C1 segment of cervical spinal cord (tissue), 14 donors: ENCODE measurements around the gene TMEM117.

ENCODE experiments used
- DNase-seq, 14 donors: peaks; one replicate each; lab custom pipeline; 2025; lab: John Stamatoyannopoulos, UW

TMEM117 gene

DNA sequence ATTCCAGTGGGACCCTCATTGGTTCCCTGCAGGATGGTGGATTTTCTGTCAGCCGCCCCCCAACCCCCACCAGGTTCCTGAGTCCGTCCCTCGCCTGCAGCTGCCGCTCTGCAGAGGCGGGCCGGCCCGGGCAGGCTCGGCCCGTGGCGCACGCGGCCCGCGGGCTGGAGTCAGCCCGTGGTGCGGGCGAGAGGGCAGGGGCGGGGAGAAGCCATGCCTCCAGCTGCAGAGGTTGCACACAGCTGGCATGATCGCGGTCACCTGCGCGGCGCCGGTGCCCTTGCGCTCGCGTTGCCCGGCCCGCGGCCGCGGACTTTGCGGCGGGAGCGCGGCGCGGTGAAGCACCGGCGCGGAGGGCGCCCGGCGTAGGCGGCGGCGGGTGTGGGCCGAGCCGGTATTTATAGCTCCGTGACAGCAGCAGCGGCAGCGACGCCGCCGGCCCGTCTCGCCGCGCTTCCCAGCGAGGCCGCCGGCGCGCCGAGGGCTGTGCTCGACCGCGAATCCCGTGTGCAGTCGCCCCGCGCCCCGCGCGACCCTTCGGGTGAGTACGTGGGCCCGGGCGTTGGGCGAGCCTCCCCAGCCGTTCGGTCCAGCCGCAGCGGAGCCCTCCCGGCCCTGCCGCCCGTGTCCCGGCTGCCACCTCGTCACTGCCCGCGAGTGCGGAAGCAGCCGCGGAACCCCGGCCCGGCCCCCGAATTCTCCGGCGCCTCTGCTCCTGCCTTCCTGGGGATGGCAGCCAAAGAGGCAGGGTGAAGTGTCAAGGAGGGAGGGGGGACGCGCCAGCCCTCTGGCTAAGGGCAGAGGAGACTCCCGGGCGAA lies at the start of gene TMEM117:
TSS of gene TMEM117 (plus strand) at position 426 of the 819 bp plus-strand sequence.
- peak; percentile 13 to 77 (median 57) for DNase-seq

DNA sequence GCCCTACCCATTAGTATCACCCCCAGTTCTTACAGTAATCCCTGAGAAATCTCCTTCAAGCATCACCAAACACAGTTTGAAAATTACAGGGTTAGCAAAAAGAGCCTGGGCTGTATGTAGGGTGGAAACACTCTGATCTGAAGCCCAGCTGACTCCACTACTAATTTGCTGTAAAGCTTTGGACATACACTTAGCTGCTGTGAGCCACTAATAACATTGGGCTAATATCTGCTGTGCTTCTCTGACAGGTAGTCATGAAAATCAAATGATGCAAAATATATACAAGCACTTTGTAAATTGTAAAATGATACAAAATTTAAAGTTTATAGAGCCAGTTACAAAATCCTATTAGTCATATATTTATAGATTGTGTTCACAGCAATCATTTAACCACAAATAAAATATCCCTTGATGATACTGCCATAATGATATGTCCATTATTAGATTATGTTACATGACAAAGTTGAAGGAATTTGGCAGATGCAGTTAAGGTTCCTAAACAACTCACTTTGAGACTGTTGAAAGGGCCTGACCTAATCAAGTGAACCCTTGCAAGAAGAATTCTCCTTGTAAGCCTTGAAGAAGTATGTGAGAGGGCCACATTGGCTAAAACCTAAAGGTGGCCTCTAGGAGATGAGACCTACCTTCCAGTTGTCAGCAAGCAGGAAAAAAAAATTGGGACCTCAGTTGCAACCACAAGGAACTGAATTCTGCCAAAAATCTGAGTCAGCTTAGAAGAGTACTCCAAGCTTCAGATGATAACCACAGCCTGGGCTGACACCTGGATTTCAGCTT lies 48.8 kb upstream of the TMEM117 start:
- DNase-seq: no peak

DNA sequence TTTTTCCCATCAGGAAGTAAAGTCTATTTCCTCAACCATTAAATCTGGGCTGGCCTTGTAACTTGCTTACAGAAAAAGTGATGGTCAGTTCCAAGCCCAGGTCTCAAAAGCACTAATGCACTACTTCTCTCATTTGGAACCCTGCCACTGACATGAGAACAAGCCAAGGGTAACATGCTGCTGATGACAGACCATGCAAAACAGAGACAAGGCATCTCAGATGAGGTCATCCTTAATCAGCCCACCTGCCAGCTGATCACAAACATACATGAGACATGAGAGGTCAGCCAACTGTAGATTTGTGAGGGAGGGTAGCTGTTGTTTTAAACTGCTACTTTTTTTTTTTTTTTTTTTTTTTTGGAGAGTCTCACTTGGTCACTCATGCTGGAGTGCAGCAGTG lies 45.9 kb upstream of the TMEM117 start:
- no peak for DNase-seq

DNA sequence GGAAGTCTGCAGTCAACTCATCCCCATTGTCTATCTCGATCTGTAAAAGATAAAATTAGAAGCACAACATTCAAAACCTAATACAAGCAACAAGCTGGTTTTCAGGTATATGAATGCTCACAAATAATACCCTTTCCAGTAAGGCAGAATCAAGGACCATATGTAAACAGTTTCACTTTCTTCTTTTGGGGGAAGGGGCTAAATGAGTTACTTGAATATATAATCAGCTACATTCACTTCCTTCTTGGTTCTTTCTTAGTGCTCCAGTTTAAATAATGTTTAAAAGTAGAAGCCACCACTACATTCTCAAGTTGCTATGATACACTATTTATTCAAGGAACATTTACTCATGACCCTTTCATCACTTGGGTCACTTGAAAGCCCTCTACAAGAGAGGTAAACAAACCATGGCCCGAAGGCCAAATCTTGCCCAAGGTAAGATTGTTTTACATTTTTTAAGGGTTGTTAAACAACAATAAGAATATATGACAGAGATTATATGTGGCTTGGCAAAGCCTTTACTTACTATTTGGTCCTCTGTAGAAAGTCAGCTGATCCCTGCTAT lies 40.1 kb upstream of the TMEM117 start:
- no peak for DNase-seq

DNA sequence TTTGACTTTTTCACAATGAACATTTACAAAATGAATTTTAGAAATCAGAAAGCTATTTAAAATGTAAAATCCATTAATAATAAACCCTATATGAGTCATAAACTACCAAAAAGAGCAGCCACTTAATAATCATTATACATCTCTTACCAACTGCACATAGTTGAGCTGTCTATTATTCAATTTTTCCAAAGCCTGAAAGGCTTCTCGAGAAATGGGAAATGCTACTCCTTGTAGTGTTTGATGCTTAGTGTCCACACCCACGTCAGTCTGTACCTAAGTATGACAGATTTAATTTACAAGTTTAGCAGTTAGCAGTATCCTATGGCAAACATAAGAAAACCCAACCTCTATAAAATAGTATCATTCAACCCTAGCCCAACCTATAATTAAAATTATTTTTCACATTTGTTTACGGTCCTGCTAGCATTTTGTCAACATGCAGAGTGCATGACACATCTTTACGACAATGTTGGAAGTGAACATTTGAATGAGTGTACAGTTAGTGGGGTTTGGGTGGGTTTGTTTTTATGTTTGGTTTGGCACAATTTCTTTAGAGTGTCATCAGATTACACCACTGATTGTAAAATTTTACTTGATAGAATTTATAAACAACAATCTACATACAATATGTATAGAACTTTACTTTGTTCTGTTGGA lies 38.2 kb upstream of the TMEM117 start:
- DNase-seq: no peak

DNA sequence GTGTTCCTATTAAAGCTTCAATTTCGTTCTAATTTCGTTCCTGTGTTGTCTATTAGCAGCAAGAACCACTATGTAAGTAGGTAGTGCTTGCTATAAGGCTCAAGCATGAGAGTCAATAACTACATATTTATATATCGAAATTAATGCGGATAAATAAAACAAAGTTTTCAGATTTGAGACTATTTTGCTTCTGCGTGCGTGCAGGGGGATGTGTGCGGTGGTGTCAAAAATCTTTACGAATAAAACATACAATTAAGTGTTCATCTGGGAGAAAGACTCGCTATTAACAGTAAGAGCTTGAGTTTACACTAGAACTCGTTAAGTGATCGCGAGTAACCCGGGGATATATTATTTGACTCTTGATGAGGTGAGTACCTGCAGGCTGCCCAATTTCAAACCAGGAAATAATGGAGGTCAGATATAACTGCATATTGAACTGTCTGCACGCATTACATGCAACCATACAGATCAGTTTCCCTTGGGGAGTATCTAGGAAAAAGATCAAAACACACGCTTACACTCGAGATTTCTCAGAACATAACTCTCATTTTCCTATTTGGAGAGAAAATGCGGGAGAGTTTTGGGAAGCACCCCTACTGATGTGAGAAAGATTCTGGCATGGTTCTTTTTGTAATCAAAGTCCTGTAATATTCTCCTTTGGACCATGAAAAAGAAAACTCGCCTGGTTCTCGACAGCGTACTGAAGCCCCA lies 30.6 kb upstream of the TMEM117 start:
- DNase-seq: no peak

DNA sequence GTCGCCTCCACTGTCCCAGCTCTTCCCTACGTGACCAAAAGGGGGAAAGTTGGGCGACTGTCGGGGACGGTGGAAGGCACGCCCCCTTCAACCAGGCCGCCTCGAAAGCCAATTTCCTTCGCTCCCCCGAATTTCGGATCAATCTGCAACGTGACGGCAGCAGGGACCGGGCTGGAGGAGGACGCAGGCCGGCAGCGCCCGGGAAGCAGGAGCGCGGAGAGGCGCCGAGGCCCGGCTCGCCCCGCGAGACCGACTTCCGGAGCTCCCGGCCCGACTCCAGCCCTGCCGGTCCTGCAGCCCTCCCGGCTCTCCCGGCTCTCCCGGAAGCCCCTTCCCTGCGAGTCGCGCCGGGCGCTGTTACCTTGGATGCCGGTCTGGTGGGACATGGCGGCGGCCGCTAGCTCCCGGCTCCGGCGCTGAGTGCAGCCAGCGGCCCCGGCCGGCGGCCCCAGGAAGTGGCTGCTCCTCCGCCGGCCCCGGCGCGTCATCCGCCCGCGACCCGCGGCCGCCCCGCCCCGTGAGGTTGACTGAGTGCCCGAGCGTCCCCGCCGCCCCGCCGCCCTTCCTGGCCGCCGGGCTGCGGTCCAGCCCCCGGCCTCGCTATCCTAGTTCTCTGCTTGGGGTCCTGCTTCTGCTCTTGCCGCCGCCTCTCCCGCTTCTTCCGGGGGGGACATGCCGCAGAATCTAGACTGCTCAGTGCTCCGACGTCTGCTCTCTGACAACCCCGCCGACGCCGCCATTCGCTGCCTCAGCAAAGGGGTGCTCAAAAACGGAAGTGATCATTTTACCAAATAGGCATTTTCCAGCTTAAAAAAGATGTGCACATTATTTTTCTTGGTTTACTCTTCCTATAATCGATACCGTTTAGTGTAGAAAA lies 29.8 kb upstream of the TMEM117 start, which contains the start of gene TWF1:
TSS of gene TWF1 (minus strand) at position 458 of the 877 bp plus-strand sequence. CDS start at position 386, 72 bp downstream.
- peak in 13 of 14 donors; percentile 36 to 91 (median 75) for DNase-seq

DNA sequence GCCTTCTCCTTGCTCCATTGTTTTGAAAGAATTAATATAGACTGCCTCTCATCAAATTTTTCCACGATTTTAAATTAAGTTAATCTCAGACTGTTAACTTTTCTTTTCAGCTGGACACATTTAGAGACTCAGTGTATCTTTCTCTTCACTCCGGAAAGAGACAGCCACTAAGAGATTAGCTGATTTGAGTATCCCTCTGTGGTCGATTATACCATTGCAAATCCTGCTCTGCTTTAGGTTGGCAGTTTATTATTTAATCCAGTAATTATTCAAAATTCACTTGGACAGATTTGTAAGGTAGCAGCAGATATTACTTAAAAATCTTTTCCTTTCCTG lies 29.2 kb upstream of the TMEM117 start:
- DNase-seq: peak in 1 of 14 donors; percentile 23

DNA sequence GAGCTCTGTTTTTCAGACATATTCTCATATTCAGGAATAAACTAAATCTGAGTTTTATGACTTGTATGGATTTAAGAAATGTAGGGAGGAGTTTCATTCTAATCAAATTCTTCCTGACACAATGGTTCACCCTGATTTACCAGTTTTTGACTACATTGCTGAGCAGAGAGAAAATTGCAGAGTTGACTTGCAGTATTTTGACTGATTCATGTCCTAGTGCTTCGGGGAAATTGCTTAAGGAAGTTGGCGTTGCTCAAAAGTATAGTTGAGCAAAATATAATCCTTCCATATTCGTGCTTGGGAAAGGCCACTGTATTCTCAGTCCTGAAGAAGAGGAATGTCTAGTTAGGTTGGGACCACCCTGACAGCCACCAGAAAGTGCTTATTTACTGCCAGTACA lies 28.5 kb upstream of the TMEM117 start:
- DNase-seq: peak in 1 of 14 donors; percentile 0

DNA sequence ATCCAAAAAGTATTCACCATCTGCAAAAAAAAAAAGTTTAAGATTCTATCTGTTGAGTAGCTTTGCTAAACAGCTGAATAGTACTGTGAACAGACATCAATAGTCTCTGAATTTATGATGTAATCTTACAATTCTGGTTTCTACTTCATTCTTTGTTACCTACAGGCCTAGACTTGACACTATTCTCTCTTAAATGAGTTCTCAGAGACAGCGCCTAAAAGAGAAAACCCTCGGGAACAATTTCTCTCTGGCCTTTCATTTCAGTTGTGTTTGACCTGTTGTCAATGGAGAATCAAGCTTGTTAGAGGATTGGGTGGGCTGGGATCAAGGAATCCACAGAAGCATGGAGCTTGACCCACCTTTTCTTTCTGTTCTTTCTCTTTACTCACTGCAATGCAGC lies 23.8 kb upstream of the TMEM117 start:
- DNase-seq: no peak

DNA sequence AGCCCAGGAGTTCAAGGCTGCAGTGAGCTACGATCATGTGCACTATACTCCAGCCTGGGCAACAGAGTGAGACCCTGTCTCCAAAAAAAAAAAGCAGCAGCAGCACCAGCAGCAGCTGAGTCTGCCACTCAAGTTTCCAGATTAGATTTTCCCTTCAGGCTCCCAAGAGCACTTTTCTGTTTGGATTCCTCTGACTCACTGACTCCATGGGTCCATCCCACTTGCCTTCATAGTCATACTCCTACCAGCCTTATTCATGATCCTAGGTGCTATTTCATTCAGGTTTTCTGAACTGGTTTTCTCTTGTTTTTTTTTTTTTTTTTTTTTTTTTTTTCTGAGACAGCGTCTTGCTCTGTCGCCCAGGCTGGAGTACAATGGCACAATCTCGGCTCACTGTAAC lies 23.0 kb upstream of the TMEM117 start:
- DNase-seq: no peak

DNA sequence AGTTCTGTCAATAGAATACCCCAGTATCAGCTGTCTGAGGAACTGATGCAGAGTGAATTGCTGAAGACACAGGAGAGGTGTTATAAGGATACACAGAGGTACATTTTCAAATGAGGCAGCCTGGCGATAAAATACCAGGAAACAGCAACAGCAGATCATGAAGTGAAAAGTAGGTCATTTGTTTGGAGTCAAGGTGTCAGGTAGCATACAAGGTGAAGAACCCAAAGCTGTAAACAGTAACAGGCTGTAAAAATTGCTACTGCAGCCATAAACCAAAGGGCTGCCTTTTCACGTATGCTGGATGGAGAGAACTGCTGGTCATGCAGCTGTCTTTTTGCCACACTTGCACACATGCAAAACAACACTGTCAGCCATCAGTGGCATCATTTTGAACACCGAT lies 20.5 kb upstream of the TMEM117 start:
- DNase-seq: no peak

DNA sequence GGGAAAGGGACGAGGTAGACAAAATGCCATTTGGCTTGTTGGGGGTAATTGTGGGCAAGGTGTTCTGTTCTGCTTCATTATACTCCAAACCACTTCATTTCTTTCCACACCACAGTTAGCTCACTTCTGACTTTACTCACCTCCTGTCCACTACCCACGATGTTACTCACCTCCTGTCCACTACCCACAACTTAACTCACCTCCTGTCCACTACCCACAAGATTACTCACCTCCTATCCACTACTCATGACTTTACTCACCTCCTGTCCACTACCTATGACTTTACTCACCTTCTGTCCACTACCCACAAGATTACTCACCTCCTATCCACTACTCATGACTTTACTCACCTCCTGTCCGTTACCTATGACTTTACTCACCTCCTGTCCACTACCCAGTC lies 19.7 kb upstream of the TMEM117 start:
- DNase-seq: no peak

DNA sequence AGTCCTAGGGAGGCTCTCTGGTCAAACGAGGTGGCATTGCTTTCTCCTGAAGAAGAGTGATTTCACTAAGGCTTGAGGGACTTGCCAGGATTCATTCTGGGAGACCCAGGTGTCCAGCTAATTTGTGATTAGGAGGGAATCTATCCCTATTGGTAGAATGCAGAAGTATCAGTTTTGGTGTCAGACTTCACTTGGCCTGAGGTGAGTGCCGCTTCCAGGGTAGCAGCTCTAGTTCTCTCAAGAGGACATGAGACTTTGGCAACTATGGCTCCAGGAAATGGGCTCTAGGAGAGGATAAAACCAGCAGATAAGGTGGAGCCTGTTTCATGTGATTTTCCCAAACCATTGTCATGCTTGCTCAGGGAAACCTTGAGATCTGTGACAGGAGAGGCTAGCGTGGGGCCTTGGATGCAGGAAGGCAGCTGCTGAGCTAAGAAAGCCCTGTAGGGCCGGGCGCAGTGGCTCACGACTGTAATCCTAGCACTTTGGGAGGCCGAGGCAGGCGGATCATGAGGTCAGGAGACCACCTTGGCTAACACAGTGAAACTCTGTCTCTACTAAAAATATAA lies 11.6 kb upstream of the TMEM117 start:
- no peak for DNase-seq

DNA sequence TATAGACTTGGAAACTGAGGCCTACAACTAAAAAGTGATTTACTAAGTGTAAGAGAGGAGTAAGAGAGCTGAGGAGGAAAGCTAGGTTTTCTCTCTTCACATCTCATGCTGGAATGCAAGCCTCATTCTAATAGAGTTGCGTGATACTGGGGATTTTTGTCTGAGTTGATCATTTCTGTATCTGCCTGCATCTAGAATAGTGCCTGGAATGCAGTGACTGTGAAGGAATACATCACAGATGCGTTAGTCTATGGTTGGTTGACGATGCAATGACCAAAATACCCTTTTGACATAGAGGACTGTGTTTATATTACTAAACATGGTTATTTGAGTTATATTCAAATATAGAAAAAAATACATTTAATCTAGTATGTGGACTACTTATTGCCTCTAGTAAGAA lies 9.2 kb upstream of the TMEM117 start:
- DNase-seq: no peak

DNA sequence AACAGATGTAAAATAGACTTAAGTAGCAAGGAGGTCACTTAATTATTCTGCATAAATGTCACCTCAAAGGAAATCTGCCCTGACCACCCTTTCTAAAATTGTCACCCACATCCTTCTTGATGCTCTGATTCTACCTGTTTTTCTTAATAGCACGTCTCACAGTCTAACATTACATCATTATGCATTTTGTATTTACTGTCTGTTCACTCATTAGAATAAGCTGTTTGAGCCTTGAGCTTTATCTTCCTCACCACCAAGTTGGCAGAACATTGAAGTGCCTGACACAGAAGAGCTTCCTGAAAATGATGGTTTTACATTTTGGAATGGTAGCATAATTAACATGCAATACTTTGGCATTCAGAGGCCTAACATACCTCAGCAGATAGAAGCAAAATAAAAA lies 8.8 kb upstream of the TMEM117 start:
- no peak for DNase-seq

DNA sequence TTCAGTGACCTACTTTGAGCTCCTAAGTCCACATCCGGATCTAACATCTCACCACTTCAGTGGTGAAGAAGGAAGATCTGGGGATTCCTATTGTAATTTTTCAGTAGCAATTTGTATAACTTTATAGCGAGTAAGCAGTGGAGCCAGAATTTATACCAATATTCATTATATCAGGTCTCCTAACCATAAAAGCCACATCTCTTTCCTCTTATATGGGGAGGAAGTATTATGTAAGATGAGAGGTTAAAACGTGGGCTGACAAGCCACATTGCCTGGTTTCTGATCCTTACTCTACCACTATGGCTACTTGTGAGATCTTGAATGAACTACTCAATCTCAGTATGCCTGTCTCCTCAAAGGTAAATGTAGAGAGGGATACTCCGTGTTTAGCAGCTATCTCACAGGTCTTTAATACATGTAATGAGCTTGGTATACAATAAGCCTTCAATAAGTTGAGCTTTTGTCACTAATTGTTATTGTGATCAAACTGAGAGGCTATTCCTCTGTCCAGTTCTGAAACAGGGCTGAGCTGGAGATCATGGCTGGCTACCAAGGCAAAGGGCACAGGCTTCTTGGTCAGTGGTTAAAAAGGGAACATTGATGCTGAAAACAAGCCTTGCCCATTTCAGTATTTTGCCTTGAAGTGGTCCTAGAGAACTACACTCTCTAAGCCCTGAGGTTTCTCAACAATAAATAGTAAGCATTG lies 3.3 kb upstream of the TMEM117 start:
- no peak for DNase-seq

DNA sequence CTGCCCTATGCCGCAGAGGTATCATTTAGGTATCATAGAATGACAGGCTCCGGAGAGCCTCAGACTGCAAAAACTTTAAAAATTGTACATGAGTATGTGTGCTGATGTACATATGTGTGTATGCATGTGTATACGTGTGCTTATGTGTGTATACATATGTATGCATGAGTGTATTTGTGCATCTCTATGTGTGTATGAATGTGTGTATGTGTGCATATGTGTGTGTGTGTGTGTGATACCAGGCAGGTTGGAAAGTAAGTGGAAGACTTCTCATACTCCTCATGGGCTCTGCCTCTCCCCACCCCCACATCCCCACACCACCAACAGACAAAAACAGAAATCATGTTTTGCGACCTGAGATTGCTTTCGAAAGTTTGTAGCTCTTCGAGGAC lies 621 bp upstream of the TMEM117 start:
- no peak for DNase-seq

DNA sequence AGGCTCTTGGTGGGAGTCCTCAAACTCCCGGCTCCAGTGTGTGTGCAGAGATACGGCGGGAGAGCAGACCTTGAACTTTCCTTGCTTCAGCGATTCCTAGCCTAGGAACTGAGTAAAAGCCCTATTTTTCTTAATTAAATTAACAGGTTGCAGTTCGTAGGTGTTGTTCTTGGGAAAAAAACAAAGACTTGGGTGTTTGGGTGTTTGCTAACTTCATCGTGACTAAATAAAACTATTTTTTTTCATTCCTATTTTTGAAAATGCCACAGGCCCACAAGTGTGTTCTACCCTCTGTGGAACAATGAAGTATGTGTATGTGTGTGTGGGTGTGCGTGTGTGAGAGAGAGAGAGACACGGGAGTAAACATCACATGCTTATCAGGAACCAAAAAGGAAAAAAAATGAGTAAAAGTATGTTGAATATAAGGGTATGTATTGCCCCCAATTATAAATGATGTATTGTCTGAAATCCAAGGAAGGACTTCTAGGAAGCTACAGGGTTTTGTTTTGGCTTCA lies 651 bp downstream of the TMEM117 start:
- peak in 2 of 14 donors; percentile 31 to 32 for DNase-seq
